NCI-H2107 (cell line): ENCODE results near the gene COL27A1.

ENCODE experiments used
- DNase-seq: peaks from one replicate; lab custom pipeline; 2025; lab: John Stamatoyannopoulos, UW

COL27A1 gene

GRCh38 chr9:114272739-114273431 is 117.5 kb downstream of the COL27A1 start:
- no peak for DNase-seq

- no peak for DNase-seq
Observed at GRCh38 chr9:114273461-114273881, 118.1 kb downstream of the COL27A1 start.

- DNase-seq = no peak
Observed at GRCh38 chr9:114274217-114274616, 118.9 kb downstream of the COL27A1 start.

GRCh38 chr9:114275246-114276004 is 120.1 kb downstream of the COL27A1 start:
- no peak for DNase-seq

DNA sequence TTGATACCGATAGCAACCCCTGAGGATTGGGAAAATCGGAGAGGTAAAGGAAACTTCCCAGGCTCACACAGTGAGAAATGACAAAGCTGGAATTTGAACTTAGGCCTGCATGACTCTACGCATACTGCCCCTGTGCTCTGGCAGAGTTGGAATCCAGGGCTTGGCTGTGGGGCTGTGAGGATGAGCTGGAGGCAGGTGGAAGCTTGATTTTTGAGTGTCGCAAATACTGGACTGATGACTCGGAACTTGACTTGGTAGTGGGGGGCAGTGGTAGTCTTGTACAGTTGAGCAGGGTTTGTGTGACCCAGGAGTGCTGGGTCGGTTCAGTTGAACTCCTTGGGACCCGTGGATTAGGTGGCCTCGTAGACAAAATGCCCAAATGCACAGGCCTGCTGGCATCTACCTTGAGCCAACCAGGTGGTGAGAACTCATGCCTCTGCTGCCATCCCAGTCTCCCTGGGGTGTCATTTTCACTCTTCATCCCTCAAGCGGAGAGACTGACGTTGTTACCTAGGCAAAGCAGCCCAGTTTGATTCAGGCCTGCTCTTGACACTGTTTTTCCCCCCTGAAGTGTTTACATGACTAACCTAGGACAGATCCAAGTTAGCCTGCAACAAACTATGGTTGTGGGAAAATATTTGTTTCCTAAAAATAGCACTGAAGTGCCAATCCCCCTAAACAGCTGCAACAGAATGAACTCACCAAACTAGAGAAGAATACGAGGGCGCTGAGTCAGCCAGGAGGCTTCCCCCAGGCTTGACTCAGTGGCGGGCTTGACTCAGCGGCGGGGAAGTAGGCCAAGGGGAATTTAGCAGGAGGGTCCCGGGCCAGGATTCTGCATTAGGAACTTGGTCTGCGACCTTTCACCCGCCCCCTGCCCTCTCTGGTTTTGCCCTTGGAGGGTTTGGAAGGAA is 121.8 kb downstream of the COL27A1 start:
- DNase-seq = no peak

DNA sequence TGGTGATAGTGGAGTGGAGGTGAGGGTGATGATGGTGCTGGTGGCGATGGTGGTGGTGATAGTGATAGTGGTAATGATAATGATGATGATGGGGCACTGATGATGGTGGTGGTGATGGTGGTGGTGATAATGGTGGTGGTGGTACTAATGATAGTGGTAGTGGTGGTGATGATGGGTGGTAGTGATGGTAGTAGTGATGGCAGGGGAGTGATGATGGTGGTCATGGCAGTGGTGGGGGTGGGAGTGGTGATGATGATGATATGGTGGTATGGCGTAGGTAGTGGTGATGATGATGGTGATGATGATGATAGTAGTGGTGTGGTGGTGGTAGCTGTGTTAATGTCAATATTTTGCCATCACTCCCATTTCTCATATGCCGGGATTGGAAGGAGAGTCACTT is 123.0 kb downstream of the COL27A1 start:
- no peak for DNase-seq

DNA sequence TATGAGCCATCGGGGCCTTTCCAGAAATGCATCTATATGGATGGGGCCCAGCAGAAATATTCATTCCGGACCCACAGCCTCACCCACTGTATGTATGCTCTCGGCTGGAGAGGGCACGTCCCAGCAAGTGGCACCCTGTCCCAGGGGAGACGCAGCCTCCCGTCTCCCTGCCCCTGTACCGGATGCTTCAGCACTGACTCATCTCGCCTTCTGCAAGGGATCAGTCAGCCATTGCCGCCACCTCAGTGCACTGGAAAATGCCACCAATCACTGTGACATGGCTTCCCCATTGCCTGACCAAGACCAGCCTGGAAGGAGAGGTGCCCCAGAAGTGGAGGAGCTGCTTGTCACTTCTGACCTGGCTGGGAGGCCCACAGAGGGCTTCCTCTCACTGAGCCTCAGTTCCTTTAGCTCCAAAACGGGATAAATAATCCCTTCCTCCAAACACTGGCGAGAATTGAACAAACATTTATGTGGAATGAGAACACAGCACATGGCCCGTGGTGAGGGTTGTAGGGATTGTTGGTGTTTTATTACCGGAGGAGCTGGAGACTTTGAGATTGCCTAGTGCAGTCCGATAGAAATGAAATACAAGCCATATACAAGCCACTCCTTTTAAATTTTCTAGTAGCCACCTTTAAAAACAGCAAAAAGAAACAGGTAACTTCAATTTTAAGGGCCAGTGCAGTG is 123.7 kb downstream of the COL27A1 start:
- DNase-seq = no peak

DNA sequence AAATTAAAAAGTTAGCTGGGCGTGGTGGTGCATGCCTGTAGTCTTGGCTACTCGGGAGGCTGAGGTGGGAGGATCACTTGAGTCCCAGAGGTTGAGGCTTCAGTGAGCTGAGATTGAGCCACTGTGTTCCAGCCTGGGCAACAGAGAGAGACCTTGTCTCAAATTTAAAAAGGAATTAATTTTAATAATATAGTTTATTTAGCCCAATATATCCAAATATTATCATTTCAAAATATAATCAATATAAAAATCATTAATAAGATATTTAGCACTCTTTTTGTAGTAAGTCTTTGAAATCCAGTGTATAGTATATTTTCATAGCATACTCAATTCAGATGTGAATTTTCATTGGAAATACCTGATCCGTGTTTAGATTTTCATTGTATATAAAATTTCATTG is 124.4 kb downstream of the COL27A1 start:
- no peak for DNase-seq

DNA sequence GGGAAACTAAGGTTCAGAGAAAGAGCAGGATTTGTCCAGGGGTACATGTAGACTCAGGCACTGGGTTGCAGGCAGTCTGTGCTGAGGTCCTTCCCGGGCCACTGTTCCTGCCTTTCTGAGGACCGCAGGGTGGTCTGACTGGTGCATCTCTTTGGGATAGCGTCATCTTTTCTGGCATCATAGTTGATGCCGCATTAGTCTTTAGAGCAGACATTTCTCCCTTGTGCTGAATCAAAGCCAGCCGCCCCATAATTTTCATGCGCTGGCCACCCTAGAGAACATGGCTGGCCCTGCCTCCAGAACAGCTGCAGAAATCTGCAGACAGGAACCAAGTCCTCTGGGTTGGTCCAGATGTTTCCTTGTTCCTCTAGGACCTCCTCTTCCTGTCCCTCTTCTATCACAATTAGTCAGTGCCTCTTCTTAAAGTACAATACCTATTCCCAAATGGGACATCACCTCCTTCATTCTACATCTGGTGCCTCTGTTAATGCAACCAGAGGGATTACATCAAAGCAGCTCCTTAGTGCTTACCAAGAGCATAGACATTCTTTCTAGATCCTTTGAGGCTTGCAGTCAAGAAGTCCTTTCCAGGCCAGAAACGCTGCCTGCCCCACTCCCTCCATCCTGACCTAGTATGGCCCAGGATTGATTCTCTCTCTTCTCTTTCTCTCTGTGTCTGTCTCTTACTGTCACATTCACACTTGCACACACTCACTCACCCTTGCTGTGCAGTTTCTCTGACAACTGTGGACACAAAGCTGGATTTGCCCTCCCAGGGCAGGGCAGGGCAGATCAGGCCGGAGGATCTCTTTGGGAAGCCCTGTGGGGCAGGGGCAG is 125.5 kb downstream of the COL27A1 start:
- no peak for DNase-seq

- no peak for DNase-seq
Observed at GRCh38 chr9:114281473-114282103, 126.3 kb downstream of the COL27A1 start.

DNA sequence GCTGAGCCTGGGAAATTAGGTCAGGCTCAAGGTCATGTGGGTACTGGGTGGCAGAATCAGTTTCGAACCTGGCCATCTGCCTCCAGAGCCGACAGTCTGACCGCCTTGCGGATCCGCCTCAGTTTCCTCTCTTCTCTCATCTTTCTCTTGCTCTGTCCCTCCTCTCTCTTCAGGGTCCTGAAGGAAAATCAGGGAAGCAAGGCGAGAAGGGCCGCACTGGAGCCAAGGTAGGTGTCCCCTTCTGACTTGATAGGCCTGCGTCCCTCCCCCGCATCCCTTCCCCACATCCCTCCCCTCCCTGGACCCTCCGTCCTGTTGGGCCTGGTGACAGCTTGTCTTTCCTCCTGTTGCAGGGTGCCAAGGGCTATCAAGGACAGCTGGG is 126.8 kb downstream of the COL27A1 start:
- no peak for DNase-seq

DNA sequence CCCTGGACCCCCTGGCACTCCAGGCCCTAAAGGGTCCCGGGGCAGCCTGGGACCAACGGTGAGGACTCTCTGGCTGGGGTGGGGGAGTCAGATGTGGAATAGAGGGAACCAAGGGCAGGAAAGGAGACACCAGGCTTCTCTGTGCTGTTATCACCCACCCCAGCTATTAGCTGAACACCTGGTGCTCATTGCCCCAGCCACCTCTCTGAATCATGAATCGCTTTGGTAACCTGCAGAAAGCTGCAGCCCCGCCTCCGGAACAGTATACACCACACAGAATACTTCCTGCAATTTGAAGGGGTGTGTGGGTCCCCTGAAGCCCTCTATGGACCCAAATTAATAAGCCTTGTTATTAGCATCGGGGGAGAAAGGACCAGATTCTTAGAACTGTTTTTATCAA is 127.2 kb downstream of the COL27A1 start:
- DNase-seq = no peak

- DNase-seq = no peak
Observed at GRCh38 chr9:114282926-114283325, 127.6 kb downstream of the COL27A1 start.

DNA sequence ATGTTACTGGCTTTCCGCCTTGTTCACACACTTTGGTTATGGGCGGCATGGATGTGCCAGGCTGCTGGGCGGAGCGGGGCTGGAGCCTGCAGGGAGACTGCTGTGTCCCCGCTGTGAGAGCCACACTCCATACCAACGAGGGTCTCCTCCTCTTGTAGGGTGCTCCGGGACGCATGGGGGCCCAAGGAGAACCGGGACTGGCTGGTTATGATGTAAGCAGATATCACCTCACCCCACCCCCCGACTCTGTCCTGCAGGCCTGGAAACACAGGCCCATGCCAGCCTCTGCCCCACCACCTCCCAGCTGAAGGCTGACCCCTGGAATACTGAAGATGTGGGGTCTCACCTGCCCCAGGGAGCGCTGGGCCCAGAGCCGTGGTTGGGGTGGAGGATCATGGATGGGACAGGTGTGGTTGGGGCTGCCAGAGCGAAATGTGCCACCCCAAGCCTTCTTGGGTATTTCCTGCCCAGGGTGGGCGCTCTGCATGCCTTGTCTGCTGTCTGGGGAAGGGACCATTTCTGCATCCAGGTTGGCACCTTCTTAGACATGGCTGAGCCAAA is 128.3 kb downstream of the COL27A1 start:
- no peak for DNase-seq

- no peak for DNase-seq
Observed at GRCh38 chr9:114284316-114285060, 129.2 kb downstream of the COL27A1 start.

DNA sequence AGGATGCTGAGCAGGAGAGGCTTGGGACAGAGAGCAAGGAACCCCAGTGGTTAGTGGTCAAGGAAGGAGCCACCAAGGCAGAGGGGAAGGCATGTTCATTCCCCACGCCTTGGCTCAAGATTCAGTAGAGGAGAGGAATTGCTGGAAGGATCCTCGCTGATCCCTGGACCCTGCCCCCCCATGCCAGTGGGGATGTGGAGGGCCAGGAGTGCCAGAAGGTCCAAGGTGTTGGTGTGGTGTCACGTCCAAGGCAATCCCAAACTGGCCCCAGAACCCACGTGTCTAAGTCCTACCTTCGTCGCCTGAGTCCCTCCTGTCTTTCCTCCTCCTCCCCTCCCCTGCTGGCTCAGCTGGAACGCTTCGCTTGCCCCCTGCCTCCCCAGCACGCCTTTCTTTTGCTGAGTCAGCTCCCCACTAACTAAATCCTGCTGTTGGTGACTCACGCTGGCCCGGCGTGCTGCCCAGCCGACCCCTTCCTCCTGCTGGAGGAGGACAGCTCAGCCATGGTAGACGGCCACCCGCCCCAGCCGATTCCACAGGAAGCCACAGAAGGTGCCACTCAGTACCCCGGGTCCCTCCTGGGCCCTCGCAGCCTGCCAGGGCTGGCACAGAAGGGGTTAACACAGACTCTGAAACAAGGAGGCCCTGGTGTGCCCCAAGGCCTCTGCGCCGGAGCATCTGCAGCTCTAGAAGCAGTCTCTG is 130.0 kb downstream of the COL27A1 start:
- no peak for DNase-seq

- no peak for DNase-seq
Observed at GRCh38 chr9:114286146-114286679, 130.9 kb downstream of the COL27A1 start.

- DNase-seq = no peak
Observed at GRCh38 chr9:114287001-114287762, 131.8 kb downstream of the COL27A1 start.
